ENCODE data around the gene UNC5CL. TPM values are rescaled to one million over a fixed set of nuclear protein-coding genes. Genes with fewer than 3 reads are reported as not detected.

The UNC5CL gene
- total and polyA plus RNA-seq, 2 of the 8 experiments (the other 6 are each of a cell fraction or from before 2014, with no cell fraction given) = 1.3 to 1.7 TPM

DNA sequence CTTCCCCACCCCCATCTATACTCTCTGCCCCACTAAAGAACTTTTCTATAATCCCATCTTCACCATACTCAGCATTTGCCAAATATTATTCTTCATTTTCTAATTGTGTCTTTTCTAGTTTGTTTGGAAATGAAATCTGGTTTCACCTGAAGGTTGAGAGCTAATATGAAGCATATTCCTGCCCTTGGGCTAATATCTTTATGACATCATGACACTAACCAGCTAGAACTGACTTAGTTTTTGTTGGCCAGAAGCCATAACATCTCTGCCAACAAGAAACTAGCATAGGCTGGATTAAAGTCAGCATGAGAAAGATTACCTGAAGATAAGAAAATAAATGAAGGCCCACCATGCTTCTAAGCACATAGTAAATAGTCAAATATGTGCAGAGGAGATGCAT lies 16.7 kb downstream of the UNC5CL start:
- Histone ChIP-seq H3K9me3 (ENCODE audit: insufficient read depth in 2 of 2, low read depth in 1 of 2, low read length in 1 of 2) (no peaks in the 10 kb centered on the region), H3K4me3 (ENCODE audit: extremely low read depth in 1 of 4, insufficient read depth in 2 of 4, low read depth in 3 of 4, low read length in 4 of 4) (no peak overlapping the region), H4K5ac (ENCODE audit: insufficient read length, low read depth, low read length) (no peak overlapping the region), H3K4ac (replicated peaks; ENCODE audit: insufficient read length, low read depth, low read length) (no peak overlapping the region), H3K18ac (ENCODE audit: extremely low read depth, low read length) (no peak overlapping the region), H4K20me1 (replicated peaks in 1 of 2; ENCODE audit: control insufficient read depth in 1 of 2, insufficient read depth in 2 of 2, low read length in 2 of 2) (no peaks in the 10 kb centered on the region), H3K56ac (replicated peaks; ENCODE audit: insufficient read length, low read depth, low read length) (no peak overlapping the region), H3K23me2 (ENCODE audit: low read depth, low read length) (peaks cover 3% of the 10 kb centered on the region), H2AFZ (ENCODE audit: low read length) (no peak overlapping the region), H2BK15ac (ENCODE audit: low read length) (no peak overlapping the region), H3K79me1 (ENCODE audit: low read depth, low read length) (no peaks in the 10 kb centered on the region), H3K23ac (ENCODE audit: insufficient read length) (no peak overlapping the region), H4K91ac (replicated peaks; ENCODE audit: insufficient read length, low read length) (no peak overlapping the region), H2BK120ac (replicated peaks; ENCODE audit: low read depth, low read length) (no peak overlapping the region), H3K36me3 (ENCODE audit: control insufficient read depth in 2 of 4, insufficient read depth in 4 of 4, low read length in 3 of 4) (no peaks in the 10 kb centered on the region), H3K27ac (ENCODE audit: low read depth, low read length) (no peak overlapping the region), H3K4me2 (ENCODE audit: insufficient read depth in 1 of 2, low read depth in 2 of 2, low read length in 2 of 2) (no peak overlapping the region), H3K9ac (replicated peaks in 1 of 4; ENCODE audit: extremely low read depth in 1 of 4, low read depth in 3 of 4, low read length in 3 of 4) (no peak overlapping the region), H2BK12ac (ENCODE audit: low read depth, low read length) (no peak overlapping the region), H2BK20ac (ENCODE audit: low read length) (no peak overlapping the region), H2AK5ac (ENCODE audit: low read depth, low read length) (no peak overlapping the region), H3K14ac (ENCODE audit: insufficient read length) (no peak overlapping the region), H4K8ac (ENCODE audit: extremely low read depth, insufficient read depth, low read length) (no peak overlapping the region), H3K79me2 (ENCODE audit: control insufficient read depth in 1 of 2, insufficient read depth in 2 of 2, low read length in 2 of 2) (no peaks in the 10 kb centered on the region), H3K4me1 (replicated peaks in 1 of 4; ENCODE audit: control insufficient read depth in 3 of 4, insufficient read depth in 4 of 4, low read length in 3 of 4) (no peaks in the 10 kb centered on the region; a peak in 2 of 7 replicates), H3K27me3 (replicated peaks in 1 of 4; ENCODE audit: control insufficient read depth in 3 of 4, extremely low read depth in 1 of 4, insufficient read depth in 3 of 4, low read length in 3 of 4) (no peaks in the 10 kb centered on the region), H2BK5ac (ENCODE audit: low read depth, low read length) (no peak overlapping the region)
- no peak for TF ChIP-seq YY1 (IDR thresholded peaks at IDR 0.05; ENCODE audit: low read depth, low read length)
- no peak for TF ChIP-seq GTF2F1 (IDR thresholded peaks at IDR 0.05; ENCODE audit: borderline replicate concordance, low read depth, low read length)
- TF ChIP-seq CBX8 (IDR thresholded peaks at IDR 0.05; ENCODE audit: borderline replicate concordance, low read depth, low read length) = no peak
- TF ChIP-seq NANOG (IDR thresholded peaks at IDR 0.05; ENCODE audit: insufficient read depth, low read depth, low read length, poor library complexity, severe bottlenecking) = no peak
- TF ChIP-seq SUZ12 (IDR thresholded peaks at IDR 0.05; ENCODE audit: low read length) = no peak
- no peak for TF ChIP-seq JUND (IDR thresholded peaks at IDR 0.05; ENCODE audit: low read length)
- TF ChIP-seq BACH1 (IDR thresholded peaks at IDR 0.05; ENCODE audit: low read length) = no peak
- TF ChIP-seq CREB1 (IDR thresholded peaks at IDR 0.05) = no peak
- no peak for TF ChIP-seq NRF1 (IDR thresholded peaks at IDR 0.05; ENCODE audit: low read depth, low read length)
- no peak for TF ChIP-seq HDAC2 (IDR thresholded peaks at IDR 0.05; ENCODE audit: borderline replicate concordance in 1 of 2, low read depth in 2 of 2, low read length in 2 of 2)
- no peak for TF ChIP-seq GABPA (IDR thresholded peaks at IDR 0.05; ENCODE audit: borderline replicate concordance, insufficient read depth, low read length)
- TF ChIP-seq SP2 (IDR thresholded peaks at IDR 0.05; ENCODE audit: low read length) = no peak
- TF ChIP-seq POLR2A (IDR thresholded peaks at IDR 0.05; ENCODE audit: control extremely low read depth in 1 of 2, low read depth in 2 of 2, low read length in 2 of 2) = no peak
- TF ChIP-seq, protein P1, sequence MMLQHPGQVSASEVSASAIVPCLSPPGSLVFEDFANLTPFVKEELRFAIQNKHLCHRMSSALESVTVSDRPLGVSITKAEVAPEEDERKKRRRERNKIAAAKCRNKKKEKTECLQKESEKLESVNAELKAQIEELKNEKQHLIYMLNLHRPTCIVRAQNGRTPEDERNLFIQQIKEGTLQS (IDR thresholded peaks at IDR 0.05; ENCODE audit: insufficient read depth, low read depth, low read length) = no peak
- no peak for TF ChIP-seq EGR1 (IDR thresholded peaks at IDR 0.05; ENCODE audit: borderline replicate concordance, low read depth, low read length)
- no peak for TF ChIP-seq BRCA1 (IDR thresholded peaks at IDR 0.05; ENCODE audit: low read depth, low read length)
- no peak for TF ChIP-seq SP1 (IDR thresholded peaks at IDR 0.05; ENCODE audit: low read depth, low read length)
- ChIA-PET POLR2A (ENCODE audit: partially characterized antibody) (no interaction called here), CTCF (ENCODE audit: partially characterized antibody) (interaction anchor here (0.9 to 11.8 kb wide), 8 partner anchors 9 to 169 kb away, joined by 3 to 199 read pairs (median 4); no protein-coding TSS in a partner anchor)
- DNase-seq (ENCODE audit: low read depth in 1 of 2, low spot score in 2 of 2) = no peak
- FAIRE-seq = no peak

Measured in H1 (cell line).